CD14-positive monocyte (primary cell): ENCODE measurements around the gene ZNF506. TPM values are rescaled to one million over a fixed set of nuclear protein-coding genes. Genes with fewer than 3 reads are reported as not detected.

Experiments used
- DNase-seq, 3 donors: peaks; one replicate each; pipeline ENCODE4 v3.0.0-alpha.2; 2011 to 2022
- H2AFZ ChIP-seq: 2 replicates; pipeline ENCODE4 v1.6.0; 2012; ENCODE audit warnings: mild to moderate bottlenecking, low read depth, low read length, inconsistent platforms; ENCODE audit not compliant: insufficient read depth, poor library complexity, severe bottlenecking
- H3K27ac ChIP-seq, 2 donors: 1 replicate in 1 of 2; 2 replicates in 1 of 2; pipeline ENCODE4 v1.5.1; 2012 to 2013; ENCODE audit warnings: low read length in 2 of 2, control low read depth in 1 of 2, inconsistent platforms in 1 of 2, low read depth in 1 of 2, mild to moderate bottlenecking in 1 of 2
- H3K27me3 ChIP-seq, 2 donors: one replicate each; pipeline versions ENCODE4 v1.6.0 to v1.6.1; 2011 to 2013; ENCODE audit warnings: low read length in 2 of 2; ENCODE audit not compliant: control insufficient read depth in 2 of 2, insufficient read depth in 2 of 2
- H3K36me3 ChIP-seq, 2 donors: replicated peaks in 1 of 2; 1 replicate in 1 of 2; 2 replicates in 1 of 2; pipeline versions ENCODE4 v1.5.1 to v1.6.1; 2012 to 2013; ENCODE audit warnings: low read length in 2 of 2, control low read depth in 1 of 2, inconsistent platforms in 1 of 2, mild to moderate bottlenecking in 1 of 2; ENCODE audit not compliant: insufficient read depth in 2 of 2, control insufficient read depth in 1 of 2
- H3K4me1 ChIP-seq, 2 donors: 1 replicate in 1 of 2; 2 replicates in 1 of 2; pipeline versions ENCODE4 v1.5.1 to v1.6.1; 2012 to 2013; ENCODE audit warnings: low read length in 2 of 2, control low read depth in 1 of 2, inconsistent platforms in 1 of 2, mild to moderate bottlenecking in 1 of 2, moderate library complexity in 1 of 2; ENCODE audit not compliant: insufficient read depth in 2 of 2, control insufficient read depth in 1 of 2
- H3K4me2 ChIP-seq: replicated peaks from 2 replicates; pipeline ENCODE3; 2012; ENCODE audit warnings: low read length, moderate library complexity, mild to moderate bottlenecking; ENCODE audit not compliant: poor library complexity, severe bottlenecking; ENCODE audit errors: extremely low read depth
- H3K4me3 ChIP-seq, 3 experiments: fragments of 200-600 bp in 1 of 3; sonication (generic) in 1 of 3; replicated peaks in 1 of 3; 1 replicate in 2 of 3; 2 replicates in 1 of 3; pipeline ENCODE4 v1.5.1; 2011 to 2013; ENCODE audit warnings: low read length in 3 of 3, mild to moderate bottlenecking in 3 of 3, control low read depth in 2 of 3, low read depth in 2 of 3, inconsistent platforms in 1 of 3, moderate library complexity in 1 of 3
- H3K79me2 ChIP-seq: 2 replicates; pipeline ENCODE4 v1.6.0; 2012; ENCODE audit warnings: mild to moderate bottlenecking, control low read depth, inconsistent platforms, low read length, moderate library complexity; ENCODE audit not compliant: insufficient read depth
- H3K9ac ChIP-seq: 2 replicates; pipeline ENCODE4 v1.6.0; 2017; ENCODE audit warnings: low read length, mild to moderate bottlenecking; ENCODE audit not compliant: insufficient read depth, poor library complexity, severe bottlenecking
- H3K9me3 ChIP-seq, 2 donors: replicated peaks in 1 of 2; 1 replicate in 1 of 2; 2 replicates in 1 of 2; pipeline versions ENCODE4 v1.5.1 to v1.6.1; 2012 to 2013; ENCODE audit warnings: low read length in 2 of 2, control low read depth in 1 of 2; ENCODE audit not compliant: control insufficient read depth in 1 of 2, insufficient read depth in 1 of 2
- H4K20me1 ChIP-seq: 2 replicates; pipeline ENCODE4 v1.6.0; 2012; ENCODE audit warnings: mild to moderate bottlenecking, low read length, control low read depth, moderate library complexity; ENCODE audit not compliant: insufficient read depth
- H3K27ac Mint-ChIP-seq, 7 donors: one replicate each; pipeline ENCODE4 v1.8.0; 2020; ENCODE audit warnings: mild to moderate bottlenecking in 7 of 7, mixed read lengths in 7 of 7, moderate library complexity in 6 of 7, inconsistent platforms in 2 of 7
- H3K27me3 Mint-ChIP-seq, 3 donors: one replicate each; pipeline ENCODE4 v1.8.0; 2021 to 2022; ENCODE audit warnings: low read depth in 3 of 3, mild to moderate bottlenecking in 3 of 3, mixed read lengths in 3 of 3, moderate library complexity in 3 of 3, inconsistent platforms in 1 of 3
- H3K36me3 Mint-ChIP-seq, 2 donors: one replicate each; pipeline ENCODE4 v1.8.0; 2020; ENCODE audit warnings: mixed read lengths in 2 of 2, inconsistent platforms in 1 of 2, mild to moderate bottlenecking in 1 of 2
- H3K4me1 Mint-ChIP-seq: one replicate; pipeline ENCODE4 v1.8.0; 2020; ENCODE audit warnings: mild to moderate bottlenecking, mixed read lengths
- H3K4me3 Mint-ChIP-seq, 2 donors: one replicate each; pipeline ENCODE4 v1.8.0; 2020; ENCODE audit warnings: mild to moderate bottlenecking in 2 of 2, mixed read lengths in 2 of 2, moderate library complexity in 1 of 2
- H3K9me3 Mint-ChIP-seq, 7 donors: one replicate each; pipeline ENCODE4 v1.8.0; 2020 to 2022; ENCODE audit warnings: mixed read lengths in 7 of 7, mild to moderate bottlenecking in 6 of 7, moderate library complexity in 6 of 7, inconsistent platforms in 2 of 7
- WGBS: methylation state at CpG from one replicate; pipeline ENCODE4 v1.1.5; 2013; ENCODE audit warnings: missing lambda C conversion rate; ENCODE audit not compliant: insufficient coverage; 5-methylcytosine and 5-hydroxymethylcytosine counted together
- intact Hi-C, 2 donors: fragments of 100-400 bp; cut with micrococcal nuclease; formaldehyde crosslinking; loops; one replicate each; pipeline versions ENCODE4 v1.15.0 to v1.15.1; 2023
- polyA plus RNA-seq, 3 donors: library from polyadenylated mRNA; depleted of rRNA in 1 of 3; unstranded in 2 of 3; stranded (reverse) in 1 of 3; fragments of 300-500 nt in 2 of 3; fragments of >200 nt in 1 of 3; fragmentation: Illumina TruSeq in 2 of 3; gene quantifications; 1 replicate in 2 of 3; 2 replicates in 1 of 3; pipeline ENCODE4 v1.2.3, GENCODE V29; 2012 to 2021
- TF ChIP-seq, protein P1 (sequence below): fragments of 200-600 bp; IDR thresholded peaks from one replicate; pipeline ENCODE4 v1.8.0; 2022; ENCODE audit warnings: antibody characterized with exemption, mild to moderate bottlenecking

Gene ZNF506
- polyA plus RNA-seq, 3 donors, result 4.1 to 8.3 (median 6.1) TPM

DNA sequence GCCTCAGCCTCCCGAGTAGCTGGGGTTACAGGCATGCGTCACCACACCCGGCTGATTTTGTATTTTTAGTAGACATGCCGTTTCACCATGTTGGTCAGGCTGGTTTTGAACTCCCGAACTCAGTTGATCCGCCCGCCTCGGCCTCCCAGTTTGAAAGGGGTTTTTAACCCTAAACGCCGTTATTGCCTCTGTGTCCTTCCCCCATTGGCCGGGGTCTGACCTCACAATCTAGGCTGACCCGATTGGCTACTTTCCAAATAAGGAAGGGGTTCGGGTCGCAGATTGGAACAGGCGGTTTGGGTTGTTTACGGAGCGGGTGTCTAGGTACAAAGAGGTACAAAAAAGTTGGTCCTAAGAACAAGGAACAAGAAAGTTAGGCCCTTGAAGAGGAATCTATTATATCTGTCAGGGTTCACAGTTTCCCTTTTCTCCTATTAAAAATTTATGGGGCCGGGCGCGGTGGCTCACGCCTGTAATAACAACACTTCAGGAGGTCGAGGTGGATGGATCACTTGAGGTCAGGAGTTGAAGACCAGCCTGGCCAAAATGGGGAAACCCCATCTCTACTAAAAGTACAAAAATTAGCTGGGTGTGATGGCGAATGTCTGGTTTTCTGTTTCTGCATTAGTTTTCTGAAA is 45.2 kb upstream of the ZNF506 start:
- WGBS, result 1% methylated on average over 9 of the region's 23 CpGs
- peak overlapping the region; percentile 63 to 94 (median 73) for H3K4me3 ChIP-seq
- peaks cover 10% of the 10 kb centered on the region in 2 donors for H3K4me1 ChIP-seq
- H3K4me2 ChIP-seq, result peak overlapping the region; percentile 93
- H3K9me3 Mint-ChIP-seq, result peaks cover 26 to 86% (median 72%) of the 10 kb centered on the region in 7 donors
- peaks cover 0 to 19% of the 10 kb centered on the region in 2 donors for H3K36me3 ChIP-seq
- H3K27ac Mint-ChIP-seq, result peak overlapping the region; percentile 91 to 98 (median 96)
- H3K4me1 Mint-ChIP-seq, result peaks cover 21% of the 10 kb centered on the region
- H3K27ac ChIP-seq, result peak overlapping the region; percentile 87 to 95
- no peaks in the 10 kb centered on the region for H3K27me3 ChIP-seq
- no peaks in the 10 kb centered on the region for H4K20me1 ChIP-seq
- H3K4me3 Mint-ChIP-seq, result peak overlapping the region; percentile 99
- peaks cover 10 to 18% of the 10 kb centered on the region in 2 donors for H3K36me3 Mint-ChIP-seq
- DNase-seq, result peak; percentile 1 to 37 (median 33)
- intact Hi-C loops, result loop anchor here in 1 of 2 donors (2.0 to 5.0 kb wide), 2 partner anchors 34 to 44 kb away; partner anchors contain the start of genes ZNF506 and ZNF93
- TF ChIP-seq, protein P1, sequence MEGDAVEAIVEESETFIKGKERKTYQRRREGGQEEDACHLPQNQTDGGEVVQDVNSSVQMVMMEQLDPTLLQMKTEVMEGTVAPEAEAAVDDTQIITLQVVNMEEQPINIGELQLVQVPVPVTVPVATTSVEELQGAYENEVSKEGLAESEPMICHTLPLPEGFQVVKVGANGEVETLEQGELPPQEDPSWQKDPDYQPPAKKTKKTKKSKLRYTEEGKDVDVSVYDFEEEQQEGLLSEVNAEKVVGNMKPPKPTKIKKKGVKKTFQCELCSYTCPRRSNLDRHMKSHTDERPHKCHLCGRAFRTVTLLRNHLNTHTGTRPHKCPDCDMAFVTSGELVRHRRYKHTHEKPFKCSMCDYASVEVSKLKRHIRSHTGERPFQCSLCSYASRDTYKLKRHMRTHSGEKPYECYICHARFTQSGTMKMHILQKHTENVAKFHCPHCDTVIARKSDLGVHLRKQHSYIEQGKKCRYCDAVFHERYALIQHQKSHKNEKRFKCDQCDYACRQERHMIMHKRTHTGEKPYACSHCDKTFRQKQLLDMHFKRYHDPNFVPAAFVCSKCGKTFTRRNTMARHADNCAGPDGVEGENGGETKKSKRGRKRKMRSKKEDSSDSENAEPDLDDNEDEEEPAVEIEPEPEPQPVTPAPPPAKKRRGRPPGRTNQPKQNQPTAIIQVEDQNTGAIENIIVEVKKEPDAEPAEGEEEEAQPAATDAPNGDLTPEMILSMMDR, result no peak
- H2AFZ ChIP-seq, result peak overlapping the region; percentile 97
- H3K79me2 ChIP-seq, result peaks cover 52% of the 10 kb centered on the region
- H3K9ac ChIP-seq, result peak overlapping the region; percentile 85
- H3K9me3 ChIP-seq, result peaks cover 55 to 59% of the 10 kb centered on the region in 2 donors
- no peaks in the 10 kb centered on the region for H3K27me3 Mint-ChIP-seq

DNA sequence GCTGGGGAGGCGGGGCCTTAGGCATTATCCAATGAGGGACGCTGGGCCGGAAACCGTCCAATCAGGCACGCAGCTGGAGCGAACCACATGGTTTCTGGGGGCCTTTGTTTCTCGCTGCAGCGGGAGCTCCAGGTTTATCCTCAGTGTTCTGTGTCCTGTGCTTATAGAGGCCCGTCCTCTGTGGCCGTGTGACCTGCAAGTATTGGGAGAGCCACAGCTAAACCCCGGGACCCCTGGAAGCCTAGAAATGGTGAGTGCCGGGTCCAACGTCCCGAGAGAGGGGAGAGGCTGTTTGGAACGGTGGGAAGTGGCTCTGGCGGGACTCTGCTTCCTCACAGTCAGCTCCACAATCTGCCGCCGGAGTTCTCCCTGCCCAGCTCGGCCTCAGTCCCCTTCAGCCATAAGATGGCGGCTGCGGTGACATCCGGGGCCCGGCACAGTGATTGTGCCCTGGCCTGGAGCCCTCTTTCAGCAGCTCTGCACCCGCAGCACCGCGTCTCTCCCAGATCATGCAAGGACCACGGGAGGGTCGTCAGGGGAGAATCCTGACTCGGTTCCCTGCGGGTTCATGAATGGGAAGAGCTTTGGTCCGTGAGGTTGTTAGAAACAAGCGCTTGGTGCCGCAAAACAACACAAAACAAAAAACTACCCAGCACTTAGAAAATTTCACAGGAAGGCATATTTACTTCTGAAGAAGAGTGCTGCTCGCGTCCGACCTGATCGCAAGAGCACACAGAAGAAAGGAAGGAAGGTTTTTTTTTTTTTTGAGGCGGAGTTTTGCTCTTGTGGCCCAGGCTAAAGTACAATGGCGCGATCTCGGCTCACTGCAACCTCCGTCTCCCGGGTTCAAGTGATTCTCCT is 44.4 kb upstream of the ZNF506 start, which contains the start of gene ZNF253:
TSS of gene ZNF253 (plus strand) at position 133 of the 861 bp plus-strand sequence. CDS start at position 248, 115 bp downstream.
- H3K27me3 ChIP-seq, result no peaks in the 10 kb centered on the region
- 0% methylated on average over 35 of the region's 43 CpGs for WGBS
- H3K9me3 ChIP-seq, result peaks cover 53 to 59% of the 10 kb centered on the region in 2 donors
- Mint-ChIP-seq H3K27me3 (peaks cover 0 to 1% (median 0%) of the 10 kb centered on the region in 3 donors), H3K4me3 (peak within 1 kb of the TSS; percentile 99), H3K4me1 (peaks cover 24% of the 10 kb centered on the region), H3K36me3 (peaks cover 3 to 12% of the 10 kb centered on the region in 2 donors), H3K9me3 (peaks cover 27 to 83% (median 70%) of the 10 kb centered on the region in 7 donors), H3K27ac (peak within 1 kb of the TSS; percentile 91 to 98 (median 96))
- H3K79me2 ChIP-seq, result peaks cover 44% of the 10 kb centered on the region
- H2AFZ ChIP-seq, result peak within 1 kb of the TSS; percentile 97
- H3K9ac ChIP-seq, result peak within 1 kb of the TSS; percentile 85
- TF ChIP-seq, protein P1, result no peak
- H3K4me2 ChIP-seq, result peak within 1 kb of the TSS; percentile 93
- peak within 1 kb of the TSS; percentile 87 to 95 for H3K27ac ChIP-seq
- peak; percentile 79 to 82 (median 80) for DNase-seq
- H3K4me1 ChIP-seq, result peaks cover 10% of the 10 kb centered on the region in 2 donors
- peaks cover 0 to 12% of the 10 kb centered on the region in 2 donors for H3K36me3 ChIP-seq
- peak within 1 kb of the TSS; percentile 63 to 94 (median 73) for H3K4me3 ChIP-seq
- intact Hi-C loops, result loop anchor here in 1 of 2 donors (2.0 to 5.0 kb wide), 2 partner anchors 35 to 44 kb away; partner anchors contain the start of genes ZNF506 and ZNF93
- no peaks in the 10 kb centered on the region for H4K20me1 ChIP-seq
